ENCODE results near the gene IGFBP3.

Gene IGFBP3

GRCh38 chr7:45892407-45893035 lies 28.6 kb downstream of the IGFBP3 start:
- no peak for DNase-seq
- TF ChIP-seq GATA1 (IDR thresholded peaks at IDR 0.05; ENCODE audit: low read depth, low read length) = no peak
- TF ChIP-seq POLR2A (IDR thresholded peaks at IDR 0.05; ENCODE audit: low read length) = no peak

GRCh38 chr7:45891462-45892402 lies 29.3 kb downstream of the IGFBP3 start:
- no peak for DNase-seq
- no peak for TF ChIP-seq POLR2A (IDR thresholded peaks at IDR 0.05; ENCODE audit: low read length)
- TF ChIP-seq GATA1 (IDR thresholded peaks at IDR 0.05; ENCODE audit: low read depth, low read length) = no peak

- TF ChIP-seq POLR2A (IDR thresholded peaks at IDR 0.05; ENCODE audit: low read length) (no peak), GATA1 (IDR thresholded peaks at IDR 0.05; ENCODE audit: low read depth, low read length) (no peak)
- peak in 1 of 2 experiments; percentile 30 for DNase-seq
Measured at GRCh38 chr7:45890902-45891461, 30.1 kb downstream of the IGFBP3 start.

GRCh38 chr7:45890125-45890901 lies 30.8 kb downstream of the IGFBP3 start:
- no peak for TF ChIP-seq GATA1 (IDR thresholded peaks at IDR 0.05; ENCODE audit: low read depth, low read length)
- TF ChIP-seq POLR2A (IDR thresholded peaks at IDR 0.05; ENCODE audit: low read length) = no peak
- no peak for DNase-seq

- no peak for TF ChIP-seq GATA1 (IDR thresholded peaks at IDR 0.05; ENCODE audit: low read depth, low read length)
- no peak for TF ChIP-seq POLR2A (IDR thresholded peaks at IDR 0.05; ENCODE audit: low read length)
- DNase-seq = no peak
Measured at GRCh38 chr7:45889367-45890067, 31.6 kb downstream of the IGFBP3 start.

- TF ChIP-seq POLR2A (IDR thresholded peaks at IDR 0.05; ENCODE audit: low read length) = no peak
- TF ChIP-seq GATA1 (IDR thresholded peaks at IDR 0.05; ENCODE audit: low read depth, low read length) = no peak
- no peak for DNase-seq
Measured at GRCh38 chr7:45888993-45889366, 32.1 kb downstream of the IGFBP3 start.

- no peak for TF ChIP-seq GATA1 (IDR thresholded peaks at IDR 0.05; ENCODE audit: low read depth, low read length)
- TF ChIP-seq POLR2A (IDR thresholded peaks at IDR 0.05; ENCODE audit: low read length) = no peak
- DNase-seq = no peak
Measured at GRCh38 chr7:45888185-45888992, 32.7 kb downstream of the IGFBP3 start, which contains the start of gene IGFBP1. Gene IGFBP1 (plus strand): TSS chr7:45888488. CDS start chr7:45888653, 165 bp downstream.

- DNase-seq = no peak
- no peak for TF ChIP-seq GATA1 (IDR thresholded peaks at IDR 0.05; ENCODE audit: low read depth, low read length)
- TF ChIP-seq POLR2A (IDR thresholded peaks at IDR 0.05; ENCODE audit: low read length) = no peak
Measured at GRCh38 chr7:45886931-45887667, 34.0 kb downstream of the IGFBP3 start.

- TF ChIP-seq POLR2A (IDR thresholded peaks at IDR 0.05; ENCODE audit: low read length) (no peak), GATA1 (IDR thresholded peaks at IDR 0.05; ENCODE audit: low read depth, low read length) (no peak)
- no peak for DNase-seq
Measured at GRCh38 chr7:45885264-45885882, 35.7 kb downstream of the IGFBP3 start.

GRCh38 chr7:45884136-45884535 lies 36.9 kb downstream of the IGFBP3 start:
- no peak for DNase-seq
- TF ChIP-seq POLR2A (IDR thresholded peaks at IDR 0.05; ENCODE audit: low read length) (no peak), GATA1 (IDR thresholded peaks at IDR 0.05; ENCODE audit: low read depth, low read length) (no peak)

- no peak for DNase-seq
- TF ChIP-seq POLR2A (IDR thresholded peaks at IDR 0.05; ENCODE audit: low read length) (no peak), GATA1 (IDR thresholded peaks at IDR 0.05; ENCODE audit: low read depth, low read length) (no peak)
Measured at GRCh38 chr7:45882465-45882810, 38.6 kb downstream of the IGFBP3 start.
